ENCODE data around the gene SLC25A18. TPM values are rescaled to one million over a fixed set of nuclear protein-coding genes. Genes with fewer than 3 reads are reported as not detected.

Gene SLC25A18
- total RNA-seq, 1 donor from 2014 or later = 1.4 TPM

GRCh38 chr22:17523925-17524324 is 39.4 kb upstream of the SLC25A18 start:
- H3K4me3 Mint-ChIP-seq = no peak overlapping the region
- H3K9me3 Mint-ChIP-seq = no peaks in the 10 kb centered on the region
- no peak for DNase-seq (ENCODE audit: extremely low spot score, unreplicated experiment)
- TF ChIP-seq CTCF (conservative IDR thresholded peaks at IDR 0.05) = no peak
- peaks cover 20% of the 10 kb centered on the region for H3K36me3 Mint-ChIP-seq
- H3K27ac Mint-ChIP-seq = no peak overlapping the region
- no peaks in the 10 kb centered on the region for H3K27me3 Mint-ChIP-seq
- peaks cover 2% of the 10 kb centered on the region for H3K4me1 Mint-ChIP-seq (ENCODE audit: unreplicated experiment)

GRCh38 chr22:17536269-17536668 is 27.0 kb upstream of the SLC25A18 start:
- Mint-ChIP-seq H3K4me1 (ENCODE audit: unreplicated experiment) (no peaks in the 10 kb centered on the region), H3K9me3 (no peaks in the 10 kb centered on the region), H3K27me3 (no peaks in the 10 kb centered on the region), H3K4me3 (no peak overlapping the region), H3K27ac (no peak overlapping the region), H3K36me3 (no peaks in the 10 kb centered on the region)
- TF ChIP-seq CTCF (conservative IDR thresholded peaks at IDR 0.05) = no peak
- DNase-seq (ENCODE audit: extremely low spot score, unreplicated experiment) = no peak

- Mint-ChIP-seq H3K27ac (no peak overlapping the region), H3K36me3 (no peaks in the 10 kb centered on the region), H3K9me3 (no peaks in the 10 kb centered on the region), H3K27me3 (no peaks in the 10 kb centered on the region), H3K4me3 (no peak overlapping the region), H3K4me1 (ENCODE audit: unreplicated experiment) (no peaks in the 10 kb centered on the region)
- no peak for DNase-seq (ENCODE audit: extremely low spot score, unreplicated experiment)
- no peak for TF ChIP-seq CTCF (conservative IDR thresholded peaks at IDR 0.05)
Observed at GRCh38 chr22:17537155-17537554, 26.1 kb upstream of the SLC25A18 start.

- Mint-ChIP-seq H3K9me3 (no peaks in the 10 kb centered on the region), H3K27me3 (no peaks in the 10 kb centered on the region), H3K27ac (no peak overlapping the region), H3K4me1 (ENCODE audit: unreplicated experiment) (no peaks in the 10 kb centered on the region), H3K36me3 (no peaks in the 10 kb centered on the region), H3K4me3 (no peak overlapping the region)
- DNase-seq (ENCODE audit: extremely low spot score, unreplicated experiment) = no peak
- TF ChIP-seq CTCF (conservative IDR thresholded peaks at IDR 0.05) = peak; percentile 34
Observed at GRCh38 chr22:17540481-17540880, 22.8 kb upstream of the SLC25A18 start.

GRCh38 chr22:17541476-17541875 is 21.8 kb upstream of the SLC25A18 start:
- no peaks in the 10 kb centered on the region for H3K4me1 Mint-ChIP-seq (ENCODE audit: unreplicated experiment)
- TF ChIP-seq CTCF (conservative IDR thresholded peaks at IDR 0.05) = no peak
- no peak for DNase-seq (ENCODE audit: extremely low spot score, unreplicated experiment)
- no peaks in the 10 kb centered on the region for H3K36me3 Mint-ChIP-seq
- no peaks in the 10 kb centered on the region for H3K27me3 Mint-ChIP-seq
- H3K27ac Mint-ChIP-seq = no peak overlapping the region
- no peaks in the 10 kb centered on the region for H3K9me3 Mint-ChIP-seq
- no peak overlapping the region for H3K4me3 Mint-ChIP-seq

- no peak overlapping the region for H3K4me3 Mint-ChIP-seq
- no peaks in the 10 kb centered on the region for H3K36me3 Mint-ChIP-seq
- no peaks in the 10 kb centered on the region for H3K4me1 Mint-ChIP-seq (ENCODE audit: unreplicated experiment)
- no peak overlapping the region for H3K27ac Mint-ChIP-seq
- H3K27me3 Mint-ChIP-seq = no peaks in the 10 kb centered on the region
- no peak for TF ChIP-seq CTCF (conservative IDR thresholded peaks at IDR 0.05)
- DNase-seq (ENCODE audit: extremely low spot score, unreplicated experiment) = no peak
- H3K9me3 Mint-ChIP-seq = no peaks in the 10 kb centered on the region
Observed at GRCh38 chr22:17542452-17542851, 20.8 kb upstream of the SLC25A18 start.

Measured in type B pancreatic cell (in vitro differentiated cells).